Medulla oblongata (tissue), 1 donor: ENCODE results near the gene RASAL1.
A peak's percentile ranks its signal among the peaks of the same experiment; 100 is the strongest.
"Not testable (repeated sequence)": the region's sequence is repeated elsewhere in the genome, so short reads cannot be mapped to it uniquely, and the experiment has no call there.

Experiments used
- DNase-seq: peaks from one replicate; pipeline ENCODE4 v3.0.0-alpha.2; 2015; ENCODE audit errors: extremely low spot score

Gene RASAL1

GRCh38 chr12:113161415-113162016, 26.0 kb upstream of the RASAL1 start:
- DNase-seq = no peak

- no peak for DNase-seq
Measured at GRCh38 chr12:113159937-113160336, 24.4 kb upstream of the RASAL1 start.

GRCh38 chr12:113158439-113159203, 23.1 kb upstream of the RASAL1 start:
- DNase-seq = no peak

GRCh38 chr12:113157218-113157859, 21.8 kb upstream of the RASAL1 start:
- no peak for DNase-seq

GRCh38 chr12:113155646-113156045, 20.1 kb upstream of the RASAL1 start:
- no peak for DNase-seq

- DNase-seq = no peak
Measured at GRCh38 chr12:113155060-113155459, 19.5 kb upstream of the RASAL1 start.

GRCh38 chr12:113154351-113154973, 18.9 kb upstream of the RASAL1 start:
- DNase-seq = no peak

GRCh38 chr12:113152835-113153814, 17.6 kb upstream of the RASAL1 start:
- peak; percentile 78 for DNase-seq

GRCh38 chr12:113152196-113152834, 16.8 kb upstream of the RASAL1 start:
- DNase-seq = no peak

GRCh38 chr12:113151655-113152054, 16.1 kb upstream of the RASAL1 start:
- no peak for DNase-seq

- peak; percentile 54 for DNase-seq
Measured at GRCh38 chr12:113149361-113150150, 14.0 kb upstream of the RASAL1 start, which contains the start of gene CFAP73. TSS of gene CFAP73 (plus strand) at chr12:113149724. CDS start at chr12:113149858, 134 bp downstream.

- no peak for DNase-seq
Measured at GRCh38 chr12:113146999-113147398, 11.4 kb upstream of the RASAL1 start.

- no peak for DNase-seq
Measured at GRCh38 chr12:113145720-113146551, 10.4 kb upstream of the RASAL1 start.

GRCh38 chr12:113144806-113145205, 9.2 kb upstream of the RASAL1 start:
- no peak for DNase-seq

GRCh38 chr12:113143959-113144358, 8.4 kb upstream of the RASAL1 start:
- DNase-seq = no peak

GRCh38 chr12:113142886-113143332, 7.3 kb upstream of the RASAL1 start:
- no peak for DNase-seq

- peak; percentile 96 for DNase-seq
Measured at GRCh38 chr12:113142173-113142885, 6.8 kb upstream of the RASAL1 start.

GRCh38 chr12:113141716-113142115, 6.2 kb upstream of the RASAL1 start:
- DNase-seq = not testable (repeated sequence)
